A673 (cell line): ENCODE measurements around the gene OGG1. TPM values are rescaled to one million over a fixed set of nuclear protein-coding genes. Genes with fewer than 3 reads are reported as not detected.

Source experiments
- BruUV-seq: library from RNA; stranded (reverse); fragments of 400-500 nt; replicated peaks from 2 replicates; lab custom pipeline; 2021; lab: Mats Ljungman, UMichigan
- CTCF ChIA-PET: fragments of 300-600 bp; sonication (Branson Sonifier 250); formaldehyde crosslinking; loops from one replicate; lab custom pipeline; 2022; ENCODE audit warnings: antibody characterized with exemption; lab: Charles Lee
- POLR2A ChIA-PET: fragments of 300-600 bp; sonication (Branson Sonifier 250); formaldehyde crosslinking; loops from one replicate; lab custom pipeline; 2022; ENCODE audit warnings: antibody characterized with exemption; ENCODE audit not compliant: low non-redundant PET; lab: Charles Lee
- DNase-seq: peaks from one replicate; pipeline ENCODE4 v3.0.0-alpha.2; 2015; ENCODE audit warnings: low spot score
- H3K27ac ChIP-seq: fragments of 200-600 bp; sonication (generic); 2 replicates; pipeline ENCODE4 v1.5.1; 2016; ENCODE audit warnings: mixed run types, low read depth, mild to moderate bottlenecking, mixed read lengths, antibody characterized with exemption, low read length; ENCODE audit not compliant: poor library complexity, severe bottlenecking
- H3K27me3 ChIP-seq: fragments of 200-600 bp; sonication (generic); replicated peaks from 2 replicates; pipeline ENCODE4 v1.6.1; 2017; ENCODE audit warnings: mixed run types, low read depth, mild to moderate bottlenecking, mixed read lengths, antibody characterized with exemption, low read length; ENCODE audit not compliant: insufficient read depth, poor library complexity
- H3K36me3 ChIP-seq: fragments of 200-600 bp; sonication (generic); 2 replicates; pipeline ENCODE4 v1.6.1; 2016; ENCODE audit warnings: mixed run types, mild to moderate bottlenecking, mixed read lengths, antibody characterized with exemption, low read length; ENCODE audit not compliant: insufficient read depth, poor library complexity, severe bottlenecking
- H3K4me1 ChIP-seq: fragments of 200-600 bp; sonication (generic); 2 replicates; pipeline ENCODE4 v1.6.1; 2017; ENCODE audit warnings: mixed run types, mild to moderate bottlenecking, mixed read lengths, antibody characterized with exemption, low read length; ENCODE audit not compliant: insufficient read depth, poor library complexity, severe bottlenecking
- H3K4me3 ChIP-seq: fragments of 200-600 bp; sonication (generic); 2 replicates; pipeline ENCODE4 v1.5.1; 2016; ENCODE audit warnings: low read depth, mixed run types, mild to moderate bottlenecking, mixed read lengths, low read length; ENCODE audit not compliant: poor library complexity, severe bottlenecking
- H3K9me3 ChIP-seq: fragments of 200-600 bp; sonication (generic); 2 replicates; pipeline ENCODE4 v1.6.1; 2016; ENCODE audit warnings: mixed run types, low read depth, mild to moderate bottlenecking, mixed read lengths, antibody characterized with exemption, low read length; ENCODE audit not compliant: poor library complexity, severe bottlenecking
- EZH2 ChIP-seq: fragments of 200-600 bp; sonication (generic); IDR thresholded peaks from 2 replicates; pipeline ENCODE4 v1.6.1; 2017; ENCODE audit warnings: borderline replicate concordance, low read depth, mild to moderate bottlenecking, mixed read lengths, antibody characterized with exemption, low read length; ENCODE audit not compliant: poor library complexity, severe bottlenecking
- intact Hi-C: fragments of 100-400 bp; cut with micrococcal nuclease; formaldehyde crosslinking; loops from one replicate; pipeline ENCODE4 v1.10.0; 2022; ENCODE audit not compliant: unreplicated experiment
- total RNA-seq: library from RNA; stranded (reverse); gene quantifications from 2 replicates; pipeline ENCODE4 v1.2.3, GENCODE V29; 2021
- TF ChIP-seq, protein P1 (sequence below): fragments of 300-800, 200-600 bp; sonication (generic); conservative IDR thresholded peaks from 2 replicates; pipeline ENCODE4 v1.5.1; 2017; ENCODE audit warnings: low read depth, mild to moderate bottlenecking, antibody characterized with exemption, low read length, moderate library complexity, mixed read lengths

OGG1 gene
- total RNA-seq, 1 experiment from 2014 or later = 60.2 TPM

GRCh38 chr3:9785602-9786001, 35.9 kb downstream of the OGG1 start:
- no peaks in the 10 kb centered on the region for H3K9me3 ChIP-seq
- H3K4me1 ChIP-seq = no peaks in the 10 kb centered on the region
- BruUV-seq = no TSS peak
- H3K4me3 ChIP-seq = no peak overlapping the region
- ChIA-PET POLR2A (no interaction called here), CTCF (no interaction called here)
- peaks cover 45% of the 10 kb centered on the region for H3K36me3 ChIP-seq
- no peaks in the 10 kb centered on the region for H3K27me3 ChIP-seq
- DNase-seq = no peak
- TF ChIP-seq EZH2 = no peak
- TF ChIP-seq, protein P1, sequence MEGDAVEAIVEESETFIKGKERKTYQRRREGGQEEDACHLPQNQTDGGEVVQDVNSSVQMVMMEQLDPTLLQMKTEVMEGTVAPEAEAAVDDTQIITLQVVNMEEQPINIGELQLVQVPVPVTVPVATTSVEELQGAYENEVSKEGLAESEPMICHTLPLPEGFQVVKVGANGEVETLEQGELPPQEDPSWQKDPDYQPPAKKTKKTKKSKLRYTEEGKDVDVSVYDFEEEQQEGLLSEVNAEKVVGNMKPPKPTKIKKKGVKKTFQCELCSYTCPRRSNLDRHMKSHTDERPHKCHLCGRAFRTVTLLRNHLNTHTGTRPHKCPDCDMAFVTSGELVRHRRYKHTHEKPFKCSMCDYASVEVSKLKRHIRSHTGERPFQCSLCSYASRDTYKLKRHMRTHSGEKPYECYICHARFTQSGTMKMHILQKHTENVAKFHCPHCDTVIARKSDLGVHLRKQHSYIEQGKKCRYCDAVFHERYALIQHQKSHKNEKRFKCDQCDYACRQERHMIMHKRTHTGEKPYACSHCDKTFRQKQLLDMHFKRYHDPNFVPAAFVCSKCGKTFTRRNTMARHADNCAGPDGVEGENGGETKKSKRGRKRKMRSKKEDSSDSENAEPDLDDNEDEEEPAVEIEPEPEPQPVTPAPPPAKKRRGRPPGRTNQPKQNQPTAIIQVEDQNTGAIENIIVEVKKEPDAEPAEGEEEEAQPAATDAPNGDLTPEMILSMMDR = no peak
- H3K27ac ChIP-seq = no peak overlapping the region
- intact Hi-C loops = no loop called here

DNA sequence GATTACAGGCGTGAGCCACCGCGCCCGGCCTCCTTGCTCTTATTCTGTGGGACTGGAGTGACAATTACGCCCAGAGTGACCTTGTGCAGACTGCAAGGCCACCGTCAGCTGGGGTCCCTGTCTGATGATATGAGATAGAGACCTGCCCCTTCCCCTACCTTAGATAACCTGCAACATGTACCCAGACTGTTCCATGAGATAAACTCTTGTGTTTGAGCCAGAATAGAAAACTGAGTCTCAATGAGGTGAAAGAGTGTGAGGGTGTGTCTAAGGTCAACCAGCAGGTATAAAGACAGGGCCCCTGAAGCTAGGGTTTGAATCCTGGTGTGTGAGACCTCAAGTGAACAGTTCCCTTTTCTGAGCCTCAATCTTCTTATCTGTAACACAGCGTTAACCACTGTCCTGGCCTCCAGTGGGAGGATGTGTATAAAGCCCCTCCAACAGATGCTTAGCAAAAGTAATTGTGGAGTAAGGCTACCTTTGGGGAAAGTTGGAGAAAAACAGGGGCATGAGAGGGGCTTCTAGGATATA, 36.5 kb downstream of the OGG1 start:
- Histone ChIP-seq H3K9me3 (no peaks in the 10 kb centered on the region), H3K4me3 (no peak overlapping the region), H3K27ac (no peak overlapping the region), H3K4me1 (peaks cover 4% of the 10 kb centered on the region), H3K36me3 (peaks cover 41% of the 10 kb centered on the region), H3K27me3 (no peaks in the 10 kb centered on the region)
- TF ChIP-seq, protein P1 = no peak
- TF ChIP-seq EZH2 = no peak
- POLR2A ChIA-PET = no interaction called here
- DNase-seq = no peak
- intact Hi-C loops = no loop called here
- no TSS peak for BruUV-seq
- CTCF ChIA-PET = no interaction called here

- Histone ChIP-seq H3K27me3 (no peaks in the 10 kb centered on the region), H3K4me1 (peaks cover 10% of the 10 kb centered on the region), H3K36me3 (peaks cover 41% of the 10 kb centered on the region), H3K4me3 (no peak overlapping the region), H3K27ac (no peak overlapping the region), H3K9me3 (no peaks in the 10 kb centered on the region)
- CTCF ChIA-PET = no interaction called here
- no peak for TF ChIP-seq EZH2
- TF ChIP-seq, protein P1 = peak; percentile 64
- intact Hi-C loops = no loop called here
- POLR2A ChIA-PET = no interaction called here
- no TSS peak for BruUV-seq
- DNase-seq = no peak
Observed at GRCh38 chr3:9786825-9787669, 37.3 kb downstream of the OGG1 start.
